IMR-90 (cell line): ENCODE data around the gene NEURL1B. TPM values are rescaled to one million over a fixed set of nuclear protein-coding genes. Genes with fewer than 3 reads are reported as not detected.

ENCODE experiments used
- ATAC-seq: fragments of 200-7000 bp; cut with Tn5 transposase; 2 replicates; pipeline ENCODE4 v1.9.1; 2020; ENCODE audit warnings: low read depth, mild to moderate bottlenecking, moderate library complexity
- BruUV-seq: library from RNA; stranded (reverse); fragments of 400-500 nt; replicated peaks from 2 replicates; lab custom pipeline; 2021; lab: Mats Ljungman, UMichigan
- CTCF ChIA-PET: fragments of 300-600 bp; formaldehyde crosslinking; extraction: SDS; loops from one replicate; lab custom pipeline; 2021; ENCODE audit warnings: antibody characterized with exemption; lab: Yijun Ruan, JAX
- POLR2A ChIA-PET: fragments of 300-600 bp; sonication (Branson Sonifier 250); formaldehyde crosslinking; loops from one replicate; lab custom pipeline; 2022; ENCODE audit warnings: antibody characterized with exemption; ENCODE audit not compliant: unreplicated experiment; lab: Charles Lee
- DNase-seq: peaks from one replicate; pipeline ENCODE4 v3.0.0; 2013
- H2AFZ ChIP-seq: replicated peaks from 2 replicates; pipeline ENCODE3; 2013; ENCODE audit warnings: low read length, mild to moderate bottlenecking; ENCODE audit not compliant: poor library complexity
- H2AK5ac ChIP-seq: 2 replicates; pipeline ENCODE4 v1.6.1; 2013; ENCODE audit warnings: low read depth, low read length, inconsistent platforms
- H2AK9ac ChIP-seq: replicated peaks from 2 replicates; pipeline ENCODE3; 2013; ENCODE audit warnings: mild to moderate bottlenecking, low read depth, low read length, moderate library complexity; ENCODE audit not compliant: poor library complexity
- H2BK120ac ChIP-seq: 2 replicates; pipeline ENCODE4 v1.6.1; 2013; ENCODE audit warnings: low read depth, low read length, inconsistent platforms
- H2BK15ac ChIP-seq: 3 replicates; pipeline ENCODE4 v1.6.1; 2013; ENCODE audit warnings: low read depth, low read length, inconsistent platforms
- H2BK20ac ChIP-seq: 2 replicates; pipeline ENCODE4 v1.6.1; 2013; ENCODE audit warnings: low read depth, mild to moderate bottlenecking, inconsistent platforms, low read length, moderate library complexity
- H2BK5ac ChIP-seq: 2 replicates; pipeline ENCODE4 v1.6.1; 2013; ENCODE audit warnings: mild to moderate bottlenecking, low read depth, low read length, inconsistent platforms; ENCODE audit not compliant: poor library complexity, severe bottlenecking
- H3K14ac ChIP-seq: replicated peaks from 2 replicates; pipeline ENCODE4 v1.6.1; 2013; ENCODE audit warnings: low read depth, low read length, inconsistent platforms
- H3K18ac ChIP-seq: 2 replicates; pipeline ENCODE4 v1.6.1; 2013; ENCODE audit warnings: low read depth, low read length, control low read depth
- H3K23ac ChIP-seq: 2 replicates; pipeline ENCODE4 v1.6.1; 2013; ENCODE audit warnings: low read depth, low read length, inconsistent platforms
- H3K27ac ChIP-seq: 2 replicates; pipeline ENCODE4 v1.5.1; 2013; ENCODE audit warnings: mild to moderate bottlenecking, control low read depth, low read length; ENCODE audit not compliant: insufficient read depth
- H3K27me3 ChIP-seq: 2 replicates; pipeline ENCODE4 v1.6.1; 2013; ENCODE audit warnings: low read length; ENCODE audit not compliant: control insufficient read depth, insufficient read depth
- H3K36me3 ChIP-seq: 2 replicates; pipeline ENCODE4 v1.6.1; 2013; ENCODE audit warnings: low read length, mixed read lengths; ENCODE audit not compliant: control insufficient read depth, insufficient read depth
- H3K4ac ChIP-seq: 2 replicates; pipeline ENCODE4 v1.6.1; 2013; ENCODE audit warnings: low read depth, low read length, inconsistent platforms
- H3K4me1 ChIP-seq: 2 replicates; pipeline ENCODE4 v1.6.1; 2013; ENCODE audit warnings: low read length, mixed read lengths; ENCODE audit not compliant: control insufficient read depth, insufficient read depth
- H3K4me2 ChIP-seq: 2 replicates; pipeline ENCODE4 v1.6.1; 2013; ENCODE audit warnings: low read depth, mild to moderate bottlenecking, control low read depth, low read length, moderate library complexity
- H3K4me3 ChIP-seq: 2 replicates; pipeline ENCODE4 v1.5.1; 2013; ENCODE audit warnings: low read depth, mild to moderate bottlenecking, control low read depth, low read length, moderate library complexity; ENCODE audit not compliant: insufficient read depth
- H3K56ac ChIP-seq: 2 replicates; pipeline ENCODE4 v1.6.1; 2013; ENCODE audit warnings: low read length, inconsistent platforms; ENCODE audit not compliant: insufficient read depth; ENCODE audit errors: extremely low read depth
- H3K79me1 ChIP-seq, 2 experiments: 2 replicates each; pipeline ENCODE4 v1.6.1; 2013; ENCODE audit warnings: low read length in 2 of 2, inconsistent platforms in 1 of 2, low read depth in 1 of 2
- H3K9ac ChIP-seq: 2 replicates; pipeline ENCODE4 v1.6.1; 2013; ENCODE audit warnings: low read depth, low read length, control low read depth
- H3K9me1 ChIP-seq: 2 replicates; pipeline ENCODE4 v1.6.1; 2013; ENCODE audit warnings: low read length, inconsistent platforms; ENCODE audit not compliant: insufficient read depth
- H3K9me3 ChIP-seq: 2 replicates; pipeline ENCODE4 v1.6.1; 2013; ENCODE audit warnings: low read length; ENCODE audit not compliant: control insufficient read depth, insufficient read depth
- H4K20me1 ChIP-seq: 2 replicates; pipeline ENCODE4 v1.6.1; 2013; ENCODE audit warnings: low read length, inconsistent platforms; ENCODE audit not compliant: insufficient read depth
- H4K5ac ChIP-seq: 2 replicates; pipeline ENCODE4 v1.6.1; 2013; ENCODE audit warnings: mild to moderate bottlenecking, low read depth, low read length, control low read depth
- H4K8ac ChIP-seq, 2 experiments: 2 replicates each; pipeline ENCODE4 v1.6.1; 2013; ENCODE audit warnings: low read depth in 2 of 2, low read length in 2 of 2, control low read depth in 1 of 2, inconsistent platforms in 1 of 2
- H4K91ac ChIP-seq: 2 replicates; pipeline ENCODE4 v1.6.1; 2013; ENCODE audit warnings: low read depth, low read length, inconsistent platforms; ENCODE audit not compliant: insufficient read depth
- BHLHE40 ChIP-seq: fragments of 150-350 bp; IDR thresholded peaks from 2 replicates; pipeline ENCODE4 v1.6.1; 2016; ENCODE audit warnings: mild to moderate bottlenecking, low read depth, low read length
- CEBPB ChIP-seq: IDR thresholded peaks from 2 replicates; pipeline ENCODE4 v1.6.1; 2012; ENCODE audit warnings: low read depth, low read length, improper control_type of control experiment
- CHD1 ChIP-seq: IDR thresholded peaks from 2 replicates; pipeline ENCODE4 v1.6.1; 2012; ENCODE audit warnings: low read depth, low read length, improper control_type of control experiment
- FOS ChIP-seq: fragments of 150-350 bp; IDR thresholded peaks from 2 replicates; pipeline ENCODE4 v1.6.1; 2016; ENCODE audit warnings: low read depth, low read length
- MAFK ChIP-seq: IDR thresholded peaks from 2 replicates; pipeline ENCODE4 v1.6.1; 2012; ENCODE audit warnings: low read depth, low read length, improper control_type of control experiment
- MAZ ChIP-seq: IDR thresholded peaks from 2 replicates; pipeline ENCODE4 v1.6.1; 2012; ENCODE audit warnings: low read depth, mild to moderate bottlenecking, low read length, improper control_type of control experiment, moderate library complexity, borderline replicate concordance
- MXI1 ChIP-seq: IDR thresholded peaks from 2 replicates; pipeline ENCODE4 v1.6.1; 2012; ENCODE audit warnings: low read depth, mild to moderate bottlenecking, low read length, moderate library complexity, borderline replicate concordance
- NFE2L2 ChIP-seq: fragments of 150-350 bp; IDR thresholded peaks from 2 replicates; pipeline ENCODE4 v1.6.1; 2016; ENCODE audit warnings: low read depth, mild to moderate bottlenecking, low read length
- POLR2A ChIP-seq: IDR thresholded peaks from 2 replicates; pipeline ENCODE4 v1.6.1; 2012; ENCODE audit warnings: mild to moderate bottlenecking, low read depth, low read length
- RAD21 ChIP-seq: IDR thresholded peaks from 2 replicates; pipeline ENCODE4 v1.6.1; 2012; ENCODE audit warnings: low read length, improper control_type of control experiment
- RCOR1 ChIP-seq: IDR thresholded peaks from 2 replicates; pipeline ENCODE4 v1.6.1; 2012; ENCODE audit warnings: mild to moderate bottlenecking, low read length, improper control_type of control experiment; ENCODE audit not compliant: insufficient replicate concordance
- RFX5 ChIP-seq: IDR thresholded peaks from 2 replicates; pipeline ENCODE4 v1.8.0; 2012; ENCODE audit warnings: low read depth, mild to moderate bottlenecking, low read length, moderate library complexity
- SMC3 ChIP-seq: fragments of 150-350 bp; IDR thresholded peaks from 2 replicates; pipeline ENCODE4 v1.6.1; 2016; ENCODE audit warnings: low read depth, mild to moderate bottlenecking, antibody characterized with exemption, low read length, moderate library complexity
- WGBS, 2 experiments: methylation state at CpG; one replicate each; pipeline versions ENCODE4 v1.1.5 to v1.1.7; 2013; ENCODE audit warnings: missing lambda C conversion rate in 2 of 2; ENCODE audit not compliant: insufficient read length in 1 of 2; ENCODE audit errors: extremely low coverage in 2 of 2; 5-methylcytosine and 5-hydroxymethylcytosine counted together
- dilution Hi-C: fragments of 300-500 bp; cut with HindIII; formaldehyde crosslinking; loops from one replicate; pipeline ENCODE4 v1.14.3; 2018; ENCODE audit warnings: low sequenced_read_pairs; ENCODE audit not compliant: unreplicated experiment
- in situ Hi-C: fragments of 300-500 bp; cut with MboI; formaldehyde crosslinking; loops from 3 replicates; pipeline ENCODE4 v1.14.3; 2019; ENCODE audit warnings: low sequenced_read_pairs, inconsistent platforms, mixed read lengths
- intact Hi-C: fragments of 100-400 bp; cut with micrococcal nuclease; formaldehyde crosslinking; loops from 2 replicates; pipeline ENCODE4 v1.10.0; 2022
- polyA plus RNA-seq, 3 experiments: library from polyadenylated mRNA; depleted of rRNA; stranded (reverse); fragments of >200 nt; gene quantifications; 2 replicates each; pipeline ENCODE4 v1.2.3, GENCODE V29; 2012; ENCODE audit warnings: low replicate concordance in 1 of 3
- total RNA-seq: library from RNA; depleted of rRNA; stranded (reverse); fragments of >200 nt; gene quantifications from 2 replicates; pipeline ENCODE4 v1.2.3, GENCODE V29; 2012
- TF ChIP-seq, protein P1 (sequence below): conservative IDR thresholded peaks from 2 replicates; pipeline ENCODE4 v1.5.1; 2012; ENCODE audit warnings: mild to moderate bottlenecking, low read depth, low read length, improper control_type of control experiment
- TF ChIP-seq, protein P2 (sequence below): fragments of 150-350 bp; IDR thresholded peaks from 2 replicates; pipeline ENCODE4 v1.6.1; 2017; ENCODE audit warnings: mild to moderate bottlenecking, antibody characterized with exemption, low read length, low read depth
- TF ChIP-seq, protein P3 (sequence below): fragments of 150-350 bp; IDR thresholded peaks from 2 replicates; pipeline ENCODE4 v1.6.1; 2016; ENCODE audit warnings: low read depth, mild to moderate bottlenecking, low read length, moderate library complexity, borderline replicate concordance

NEURL1B gene
- total and polyA plus RNA-seq, 2 of the 4 experiments (the other 2 are of a cell fraction), result 1.8 to 2.8 TPM

DNA sequence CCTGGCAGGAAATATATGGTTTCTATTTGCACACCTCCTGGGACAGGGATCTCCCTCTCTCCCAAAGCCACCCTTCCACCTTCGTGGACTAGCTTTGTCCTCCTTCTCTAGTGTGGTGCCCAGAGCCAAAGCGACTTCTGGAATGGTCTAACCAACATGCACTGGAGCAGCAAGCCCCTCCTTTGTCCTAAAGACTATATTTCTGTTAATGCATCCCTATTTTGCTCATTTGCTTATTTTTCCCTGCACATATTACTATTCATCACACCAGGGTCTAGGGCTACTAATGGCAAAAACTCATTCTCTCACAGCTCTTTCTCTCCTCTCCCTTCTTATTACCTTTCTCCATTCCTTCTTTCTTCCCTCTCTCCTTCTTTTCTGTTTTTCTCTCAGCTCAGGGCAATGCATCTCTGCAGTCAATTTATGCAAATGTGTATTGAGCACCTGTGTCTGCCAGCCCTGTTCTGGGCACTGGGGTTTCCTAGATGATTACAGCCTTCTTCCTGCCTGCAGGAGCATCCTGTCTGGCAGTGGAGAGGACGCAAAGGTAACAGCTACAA is 2.8 kb upstream of the NEURL1B start:
- ChIA-PET CTCF (no interaction called here), POLR2A (no interaction called here)
- Histone ChIP-seq H2BK20ac (no peak overlapping the region), H2BK120ac (no peak overlapping the region), H3K27ac (no peak overlapping the region), H3K18ac (no peak overlapping the region), H3K56ac (no peak overlapping the region), H3K9me1 (peaks cover 3% of the 10 kb centered on the region; the same call in 1 of the 2 replicates), H4K8ac (no peak overlapping the region), H4K5ac (no peak overlapping the region), H2BK15ac (no peak overlapping the region), H4K91ac (no peak overlapping the region), H2AK5ac (no peak overlapping the region), H4K20me1 (no peaks in the 10 kb centered on the region), H2AK9ac (no peak overlapping the region), H3K4me3 (no peak overlapping the region), H3K79me1 (peaks cover 8 to 20% of the 10 kb centered on the region in 2 experiments; a peak in 3 of 4 replicates), H3K9me3 (no peaks in the 10 kb centered on the region), H2BK5ac (no peak overlapping the region), H3K4ac (no peak overlapping the region), H3K23ac (no peak overlapping the region; the same call in 1 of the 2 replicates), H3K14ac (no peak overlapping the region), H3K4me2 (no peak overlapping the region), H2AFZ (no peak overlapping the region), H3K4me1 (peaks cover 5% of the 10 kb centered on the region; the same call in 1 of the 2 replicates), H3K36me3 (no peaks in the 10 kb centered on the region), H3K27me3 (peaks cover 21% of the 10 kb centered on the region), H3K9ac (no peak overlapping the region)
- in situ Hi-C loops, result no loop called here
- dilution Hi-C loops, result no loop called here
- no peak for TF ChIP-seq RCOR1
- no peak for TF ChIP-seq SMC3
- no peak for TF ChIP-seq MAFK
- no peak for TF ChIP-seq MAZ
- TF ChIP-seq, protein P1, sequence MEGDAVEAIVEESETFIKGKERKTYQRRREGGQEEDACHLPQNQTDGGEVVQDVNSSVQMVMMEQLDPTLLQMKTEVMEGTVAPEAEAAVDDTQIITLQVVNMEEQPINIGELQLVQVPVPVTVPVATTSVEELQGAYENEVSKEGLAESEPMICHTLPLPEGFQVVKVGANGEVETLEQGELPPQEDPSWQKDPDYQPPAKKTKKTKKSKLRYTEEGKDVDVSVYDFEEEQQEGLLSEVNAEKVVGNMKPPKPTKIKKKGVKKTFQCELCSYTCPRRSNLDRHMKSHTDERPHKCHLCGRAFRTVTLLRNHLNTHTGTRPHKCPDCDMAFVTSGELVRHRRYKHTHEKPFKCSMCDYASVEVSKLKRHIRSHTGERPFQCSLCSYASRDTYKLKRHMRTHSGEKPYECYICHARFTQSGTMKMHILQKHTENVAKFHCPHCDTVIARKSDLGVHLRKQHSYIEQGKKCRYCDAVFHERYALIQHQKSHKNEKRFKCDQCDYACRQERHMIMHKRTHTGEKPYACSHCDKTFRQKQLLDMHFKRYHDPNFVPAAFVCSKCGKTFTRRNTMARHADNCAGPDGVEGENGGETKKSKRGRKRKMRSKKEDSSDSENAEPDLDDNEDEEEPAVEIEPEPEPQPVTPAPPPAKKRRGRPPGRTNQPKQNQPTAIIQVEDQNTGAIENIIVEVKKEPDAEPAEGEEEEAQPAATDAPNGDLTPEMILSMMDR, result no peak
- TF ChIP-seq, protein P2, sequence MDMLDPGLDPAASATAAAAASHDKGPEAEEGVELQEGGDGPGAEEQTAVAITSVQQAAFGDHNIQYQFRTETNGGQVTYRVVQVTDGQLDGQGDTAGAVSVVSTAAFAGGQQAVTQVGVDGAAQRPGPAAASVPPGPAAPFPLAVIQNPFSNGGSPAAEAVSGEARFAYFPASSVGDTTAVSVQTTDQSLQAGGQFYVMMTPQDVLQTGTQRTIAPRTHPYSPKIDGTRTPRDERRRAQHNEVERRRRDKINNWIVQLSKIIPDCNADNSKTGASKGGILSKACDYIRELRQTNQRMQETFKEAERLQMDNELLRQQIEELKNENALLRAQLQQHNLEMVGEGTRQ, result no peak
- no peak for TF ChIP-seq NFE2L2
- TF ChIP-seq RFX5, result no peak
- no peak for TF ChIP-seq CEBPB
- no peak for TF ChIP-seq FOS
- no peak for TF ChIP-seq BHLHE40
- TF ChIP-seq POLR2A, result no peak
- no peak for TF ChIP-seq RAD21
- no peak for TF ChIP-seq MXI1
- TF ChIP-seq, protein P3, sequence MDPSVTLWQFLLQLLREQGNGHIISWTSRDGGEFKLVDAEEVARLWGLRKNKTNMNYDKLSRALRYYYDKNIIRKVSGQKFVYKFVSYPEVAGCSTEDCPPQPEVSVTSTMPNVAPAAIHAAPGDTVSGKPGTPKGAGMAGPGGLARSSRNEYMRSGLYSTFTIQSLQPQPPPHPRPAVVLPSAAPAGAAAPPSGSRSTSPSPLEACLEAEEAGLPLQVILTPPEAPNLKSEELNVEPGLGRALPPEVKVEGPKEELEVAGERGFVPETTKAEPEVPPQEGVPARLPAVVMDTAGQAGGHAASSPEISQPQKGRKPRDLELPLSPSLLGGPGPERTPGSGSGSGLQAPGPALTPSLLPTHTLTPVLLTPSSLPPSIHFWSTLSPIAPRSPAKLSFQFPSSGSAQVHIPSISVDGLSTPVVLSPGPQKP, result no peak
- TF ChIP-seq CHD1, result no peak
- no TSS peak for BruUV-seq
- ATAC-seq (no peak), DNase-seq (no peak)
- intact Hi-C loops, result no loop called here
- 100% methylated on average over 1 of the region's 3 CpGs; no CpG with 5 or more reads in 1 of the 2 experiments for WGBS, 2 experiments
